T47D (cell line): Measurements from ENCODE around the gene CCDC112.

Source experiments
- DNase-seq, 2 experiments: peaks; one replicate each; pipeline versions ENCODE4 v3.0.0 to v3.0.0-alpha.2; 2011 to 2012; ENCODE audit warnings: low read depth in 1 of 2, low spot score in 1 of 2
- JUND ChIP-seq: IDR thresholded peaks from 2 replicates; pipeline ENCODE4 v1.6.1; 2012; ENCODE audit warnings: low read depth
- in situ Hi-C: cut with HindIII; loops from 2 replicates; pipeline ENCODE4 v1.10.0; 2016; ENCODE audit warnings: low sequenced_read_pairs, low pct_unique_long_range_greater_than_20kb

Gene CCDC112

GRCh38 chr5:115325296-115325959 is 29.0 kb upstream of the CCDC112 start:
- TF ChIP-seq JUND: no peak
- no peak for DNase-seq
- in situ Hi-C loops: no loop called here

DNA sequence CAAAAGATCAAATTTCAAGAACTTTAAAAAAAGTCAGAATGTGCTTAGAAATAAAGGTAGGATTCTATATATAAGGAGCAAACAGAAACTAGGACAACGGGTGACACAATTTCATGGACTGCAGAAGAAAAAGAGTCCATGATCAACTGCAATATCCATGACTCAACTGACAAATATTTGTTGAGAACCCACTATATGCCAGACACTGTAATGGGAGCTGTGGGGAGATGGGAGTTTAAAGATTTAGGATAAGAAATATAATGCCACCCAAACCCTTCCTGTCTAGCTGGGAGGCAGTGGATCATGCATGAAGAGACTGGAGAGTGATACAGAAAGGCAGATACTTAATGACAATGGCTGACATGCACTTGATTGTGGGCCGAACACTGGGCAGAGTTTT is 27.6 kb upstream of the CCDC112 start:
- no peak for TF ChIP-seq JUND
- no peak for DNase-seq
- in situ Hi-C loops: no loop called here

DNA sequence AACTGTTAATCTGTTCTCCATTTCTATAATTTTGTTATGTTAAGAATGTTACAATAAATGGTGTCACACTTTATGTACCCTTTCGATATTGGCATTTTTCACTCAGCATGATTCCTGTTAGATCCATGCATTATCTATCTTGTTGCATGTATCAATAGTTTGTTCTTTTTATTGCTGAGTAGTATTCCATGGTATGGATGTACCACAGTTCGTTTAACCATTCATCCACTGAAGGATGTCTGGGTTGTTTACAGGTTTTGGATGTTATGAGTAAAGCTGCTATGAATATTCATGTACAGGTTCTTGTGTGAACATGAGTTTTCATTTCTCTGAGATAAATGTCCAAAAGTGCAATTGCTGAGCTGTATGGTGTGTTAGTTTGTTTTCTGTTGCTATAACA is 26.3 kb upstream of the CCDC112 start:
- in situ Hi-C loops: no loop called here
- DNase-seq: no peak
- no peak for TF ChIP-seq JUND

DNA sequence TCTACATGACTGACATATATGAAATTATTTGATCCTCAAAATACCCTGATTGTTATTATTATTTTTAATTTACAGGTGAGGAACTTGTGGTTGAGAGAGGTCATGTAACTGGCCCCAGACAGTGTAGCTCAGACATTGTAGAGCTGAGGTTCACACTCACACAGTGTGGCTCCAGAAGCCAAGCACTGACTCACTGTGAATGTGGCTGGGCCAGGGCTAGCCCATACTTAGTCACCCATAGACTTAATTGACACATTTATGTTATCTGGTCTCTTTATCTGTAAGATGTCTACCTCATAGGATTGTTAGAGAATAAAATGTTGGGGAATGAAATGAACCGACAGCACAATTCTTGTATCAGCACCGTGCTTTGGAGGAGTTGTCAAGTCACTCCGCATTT is 24.9 kb upstream of the CCDC112 start:
- DNase-seq: no peak
- TF ChIP-seq JUND: no peak
- in situ Hi-C loops: no loop called here

DNA sequence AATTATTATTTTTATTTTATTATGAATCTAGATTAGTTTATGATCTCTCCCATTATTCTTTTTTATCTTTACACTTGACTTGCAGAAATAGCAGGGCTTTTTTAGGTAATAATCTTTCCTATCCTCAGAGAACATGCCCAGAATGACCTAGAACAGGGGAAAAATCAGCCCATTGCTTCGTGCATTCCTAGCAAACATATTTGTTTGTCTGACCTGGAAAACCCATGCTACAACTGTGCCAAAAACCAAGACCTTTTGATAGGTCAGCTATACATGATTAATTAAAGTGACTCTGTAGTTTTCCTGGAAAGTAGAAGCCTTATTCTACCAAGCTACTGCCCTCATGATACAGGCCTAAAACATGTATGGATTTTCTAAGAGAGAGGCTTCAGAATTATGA is 24.1 kb upstream of the CCDC112 start:
- no peak for TF ChIP-seq JUND
- in situ Hi-C loops: no loop called here
- no peak for DNase-seq

GRCh38 chr5:115320006-115320405 is 23.6 kb upstream of the CCDC112 start:
- no peak for TF ChIP-seq JUND
- in situ Hi-C loops: no loop called here
- no peak for DNase-seq

- TF ChIP-seq JUND: no peak
- no peak for DNase-seq
- in situ Hi-C loops: no loop called here
Measured at GRCh38 chr5:115319007-115319406, 22.6 kb upstream of the CCDC112 start.

GRCh38 chr5:115317736-115318135 is 21.3 kb upstream of the CCDC112 start:
- TF ChIP-seq JUND: no peak
- in situ Hi-C loops: no loop called here
- no peak for DNase-seq

DNA sequence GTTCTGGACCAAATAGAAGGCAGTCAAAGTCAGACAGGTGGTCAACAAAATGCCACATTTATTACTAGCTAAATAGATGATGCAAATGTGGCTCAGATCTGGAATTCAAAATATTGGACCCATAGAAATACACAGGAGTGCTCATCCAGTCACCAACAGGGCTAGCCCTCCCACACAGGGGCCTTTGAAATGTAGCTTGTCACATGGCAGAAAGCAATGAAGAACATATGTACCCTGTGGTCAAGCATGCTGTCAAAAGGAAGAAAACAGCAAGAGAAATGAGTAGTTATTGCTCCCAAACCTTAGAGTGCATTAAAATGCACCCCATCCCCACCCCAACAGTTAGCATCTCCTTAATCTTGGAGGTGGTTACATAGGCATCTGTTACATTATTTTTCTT is 20.9 kb upstream of the CCDC112 start:
- DNase-seq: no peak
- TF ChIP-seq JUND: no peak
- in situ Hi-C loops: no loop called here

DNA sequence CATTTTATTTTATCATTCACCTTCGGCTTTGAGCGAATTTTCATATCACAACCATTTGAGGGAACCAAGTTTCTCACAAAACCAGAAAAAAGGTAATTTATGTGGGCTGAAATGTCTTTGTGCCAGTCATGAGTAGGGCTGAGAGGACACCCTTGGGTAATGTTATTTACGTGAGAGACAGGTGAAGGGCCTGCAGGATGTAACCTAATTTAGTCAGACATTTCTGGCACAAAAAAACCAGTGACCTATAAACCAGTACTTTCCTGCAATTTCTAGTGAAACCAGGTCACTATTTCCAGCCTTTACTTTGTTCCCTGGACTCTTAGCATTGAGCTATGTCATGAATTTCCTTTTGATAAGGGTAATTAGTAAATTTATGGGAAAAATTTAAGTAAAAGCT is 17.2 kb upstream of the CCDC112 start:
- no peak for TF ChIP-seq JUND
- DNase-seq: no peak
- in situ Hi-C loops: no loop called here

GRCh38 chr5:115313052-115313451 is 16.6 kb upstream of the CCDC112 start:
- in situ Hi-C loops: no loop called here
- TF ChIP-seq JUND: no peak
- DNase-seq: no peak

DNA sequence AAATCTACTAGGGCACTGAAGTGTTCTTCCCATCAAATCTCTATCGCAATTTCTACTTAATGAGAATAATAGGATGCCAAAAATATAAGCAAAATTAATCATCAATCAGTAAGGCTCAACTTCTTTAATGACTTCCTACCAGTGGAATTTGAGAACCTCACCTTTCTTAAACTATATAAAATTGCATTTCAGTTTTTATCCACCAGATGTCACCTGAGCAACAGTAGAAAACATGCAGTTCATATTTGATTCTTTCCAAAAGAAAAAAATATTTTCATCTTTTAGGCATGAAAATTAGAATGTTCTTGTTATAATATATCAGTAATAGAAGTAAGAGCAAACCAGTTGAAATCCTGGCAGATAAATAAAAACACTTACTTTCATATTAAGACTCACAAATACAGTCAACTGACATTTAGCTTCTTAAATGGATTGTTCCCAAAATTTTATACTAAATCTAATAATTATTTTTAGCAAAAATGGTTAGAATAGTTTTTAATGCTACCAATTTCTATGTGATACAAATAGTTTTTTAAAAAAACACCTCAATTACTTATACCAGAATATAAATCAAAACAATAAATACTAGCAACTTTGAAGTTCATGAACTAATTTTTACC is 13.4 kb upstream of the CCDC112 start:
- TF ChIP-seq JUND: no peak
- DNase-seq: peak in 1 of 2 experiments; percentile 62
- in situ Hi-C loops: no loop called here

GRCh38 chr5:115308815-115309214 is 12.4 kb upstream of the CCDC112 start:
- in situ Hi-C loops: no loop called here
- TF ChIP-seq JUND: no peak
- no peak for DNase-seq
